Tibial nerve (tissue), 4 donors: Measurements from ENCODE around the gene GAK. TPM values are rescaled to one million over a fixed set of nuclear protein-coding genes. Genes with fewer than 3 reads are reported as not detected.

Experiments used
- DNase-seq, 2 donors: peaks; one replicate each; pipeline ENCODE4 v3.0.0-alpha.2; 2019; ENCODE audit warnings: low spot score in 2 of 2
- H3K27ac ChIP-seq, 4 donors: fragments of 200-600 bp; sonication (generic) in 3 of 4; one replicate each; pipeline ENCODE4 v1.5.1; 2017 to 2019; ENCODE audit warnings: mild to moderate bottlenecking in 1 of 4
- H3K27me3 ChIP-seq, 2 donors: fragments of 200-600 bp; sonication (generic) in 1 of 2; one replicate each; pipeline versions ENCODE4 v1.5.1 to v1.6.0; 2017 to 2019
- H3K36me3 ChIP-seq, 3 donors: fragments of 200-600 bp; sonication (generic); one replicate each; pipeline ENCODE4 v1.5.1; 2018 to 2019
- H3K4me1 ChIP-seq, 4 donors: fragments of 200-600 bp; sonication (generic) in 3 of 4; one replicate each; pipeline ENCODE4 v1.5.1; 2017 to 2019
- H3K4me3 ChIP-seq, 4 donors: fragments of 200-600 bp; sonication (generic) in 3 of 4; one replicate each; pipeline ENCODE4 v1.5.1; 2017 to 2019; ENCODE audit warnings: mild to moderate bottlenecking in 1 of 4, moderate library complexity in 1 of 4
- H3K9me3 ChIP-seq, 4 donors: fragments of 200-600 bp; sonication (generic) in 3 of 4; one replicate each; pipeline ENCODE4 v1.5.1; 2017 to 2019
- EP300 ChIP-seq, 2 donors: sonication (generic); formaldehyde crosslinking; IDR thresholded peaks; one replicate each; pipeline ENCODE4 v1.6.1; 2017; ENCODE audit warnings: antibody characterized with exemption in 2 of 2, mild to moderate bottlenecking in 1 of 2
- POLR2A ChIP-seq, 2 donors: fragments of 450-650 bp; IDR thresholded peaks; one replicate each; pipeline ENCODE4 v1.6.1; 2017; ENCODE audit warnings: antibody characterized with exemption in 2 of 2, mild to moderate bottlenecking in 2 of 2, moderate library complexity in 2 of 2
- WGBS, 2 donors: methylation state at CpG; one replicate each; pipeline ENCODE4 v1.1.5; 2018; 5-methylcytosine and 5-hydroxymethylcytosine counted together
- total RNA-seq, 4 donors: library from RNA; depleted of rRNA; stranded (reverse); fragments of >200 nt; gene quantifications; one replicate each; pipeline ENCODE4 v1.1.0, GENCODE V29; 2016
- TF ChIP-seq, protein P1 (sequence below), 5 experiments: fragments of 200-600 bp in 3 of 5; fragments of 450-650 bp in 2 of 5; sonication (generic) in 3 of 5; IDR thresholded peaks; one replicate each; pipeline ENCODE4 v1.5.1; 2016 to 2019; ENCODE audit warnings: antibody characterized with exemption in 5 of 5, mild to moderate bottlenecking in 3 of 5, moderate library complexity in 2 of 5

GAK gene
- total RNA-seq, 4 donors from 2014 or later = 92.3 to 177 (median 127) TPM

DNA sequence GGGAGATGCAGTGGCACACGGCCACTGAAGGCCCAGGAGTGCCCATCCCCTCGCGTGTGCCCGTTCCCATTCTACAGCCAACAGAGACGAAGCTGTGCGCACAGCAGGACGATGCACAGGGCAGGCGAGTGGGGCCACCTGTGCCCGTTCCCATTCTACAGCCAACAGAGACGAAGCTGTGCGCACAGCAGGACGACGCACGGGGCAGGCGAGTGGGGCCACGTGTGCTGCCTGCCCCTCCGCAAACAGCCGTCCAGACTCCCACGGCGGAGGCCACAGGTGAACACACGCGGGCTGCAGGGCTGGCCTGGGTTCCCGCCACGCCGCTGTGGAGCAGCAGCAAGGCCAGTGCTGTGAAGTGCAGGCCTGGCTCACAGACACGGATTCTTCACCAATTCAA lies 32.0 kb downstream of the GAK start:
- H3K4me1 ChIP-seq = no peaks in the 10 kb centered on the region
- no peak overlapping the region for H3K27ac ChIP-seq
- no peak for DNase-seq
- H3K4me3 ChIP-seq = no peak overlapping the region
- H3K27me3 ChIP-seq = no peaks in the 10 kb centered on the region
- 93% methylated on average over 26 of the region's 26 CpGs for WGBS, 2 donors
- H3K36me3 ChIP-seq = peaks cover 0 to 94% (median 8%) of the 10 kb centered on the region in 3 donors
- no peak for TF ChIP-seq POLR2A (IDR thresholded peaks at IDR 0.05)
- TF ChIP-seq EP300 (IDR thresholded peaks at IDR 0.05) = no peak
- TF ChIP-seq, protein P1, sequence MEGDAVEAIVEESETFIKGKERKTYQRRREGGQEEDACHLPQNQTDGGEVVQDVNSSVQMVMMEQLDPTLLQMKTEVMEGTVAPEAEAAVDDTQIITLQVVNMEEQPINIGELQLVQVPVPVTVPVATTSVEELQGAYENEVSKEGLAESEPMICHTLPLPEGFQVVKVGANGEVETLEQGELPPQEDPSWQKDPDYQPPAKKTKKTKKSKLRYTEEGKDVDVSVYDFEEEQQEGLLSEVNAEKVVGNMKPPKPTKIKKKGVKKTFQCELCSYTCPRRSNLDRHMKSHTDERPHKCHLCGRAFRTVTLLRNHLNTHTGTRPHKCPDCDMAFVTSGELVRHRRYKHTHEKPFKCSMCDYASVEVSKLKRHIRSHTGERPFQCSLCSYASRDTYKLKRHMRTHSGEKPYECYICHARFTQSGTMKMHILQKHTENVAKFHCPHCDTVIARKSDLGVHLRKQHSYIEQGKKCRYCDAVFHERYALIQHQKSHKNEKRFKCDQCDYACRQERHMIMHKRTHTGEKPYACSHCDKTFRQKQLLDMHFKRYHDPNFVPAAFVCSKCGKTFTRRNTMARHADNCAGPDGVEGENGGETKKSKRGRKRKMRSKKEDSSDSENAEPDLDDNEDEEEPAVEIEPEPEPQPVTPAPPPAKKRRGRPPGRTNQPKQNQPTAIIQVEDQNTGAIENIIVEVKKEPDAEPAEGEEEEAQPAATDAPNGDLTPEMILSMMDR (IDR thresholded peaks at IDR 0.05) = no peak
- H3K9me3 ChIP-seq = no peaks in the 10 kb centered on the region

DNA sequence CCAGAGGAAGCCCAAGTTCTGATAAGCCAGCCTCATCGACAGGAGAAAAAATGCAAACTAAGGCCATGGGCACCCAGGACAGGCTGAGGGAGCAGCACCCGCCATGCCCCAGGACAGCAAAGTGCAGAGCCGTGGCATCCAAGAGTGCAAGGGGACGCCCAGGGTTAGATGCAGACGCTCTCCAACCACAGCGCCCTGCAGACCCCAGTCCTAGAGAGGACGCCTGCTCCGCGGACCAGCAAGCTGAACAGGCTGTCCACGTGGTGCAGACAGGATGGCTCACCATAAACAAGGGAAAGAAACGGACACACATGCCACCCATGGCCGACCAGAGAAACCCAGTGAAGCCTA lies 32.6 kb downstream of the GAK start:
- DNase-seq = no peak
- Histone ChIP-seq H3K27me3 (no peaks in the 10 kb centered on the region), H3K4me1 (no peaks in the 10 kb centered on the region), H3K27ac (no peak overlapping the region), H3K4me3 (no peak overlapping the region), H3K36me3 (peaks cover 0 to 95% (median 8%) of the 10 kb centered on the region in 3 donors), H3K9me3 (no peaks in the 10 kb centered on the region)
- 93% methylated on average over 12 of the region's 12 CpGs for WGBS, 2 donors
- no peak for TF ChIP-seq EP300 (IDR thresholded peaks at IDR 0.05)
- TF ChIP-seq POLR2A (IDR thresholded peaks at IDR 0.05) = no peak
- TF ChIP-seq, protein P1 (IDR thresholded peaks at IDR 0.05) = no peak

DNA sequence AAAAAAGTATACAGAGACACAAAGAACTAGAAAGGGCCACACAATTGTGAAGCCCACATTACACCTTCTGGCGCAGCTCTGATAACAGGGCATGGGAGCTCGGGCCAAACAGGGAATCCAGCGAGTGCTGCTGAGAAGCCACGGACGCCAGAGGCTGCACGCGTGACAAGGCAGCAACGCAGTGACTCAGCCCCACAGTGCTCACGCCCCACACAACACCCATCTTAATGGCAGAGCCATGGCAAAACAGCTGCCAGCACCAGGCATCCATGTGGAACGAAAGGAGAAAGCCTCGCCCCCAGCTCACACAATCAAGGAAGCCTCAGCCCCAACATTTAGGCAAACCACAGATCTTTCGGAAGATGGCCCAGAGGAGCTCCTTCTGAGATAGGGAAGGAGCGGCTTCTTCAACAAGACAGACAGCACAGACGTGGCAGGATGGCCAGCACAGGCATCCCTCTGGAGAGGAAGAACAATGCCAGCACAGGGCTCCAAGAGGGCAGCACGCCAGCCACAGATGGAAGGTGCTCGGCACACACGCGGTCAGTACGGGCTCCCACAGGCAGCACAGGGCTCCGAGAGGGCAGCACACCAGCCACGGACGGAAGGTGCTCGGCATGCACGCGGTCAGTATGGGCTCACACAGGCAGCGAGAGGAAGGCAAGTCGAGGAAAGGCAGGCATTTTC lies 33.1 kb downstream of the GAK start:
- TF ChIP-seq, protein P1 (IDR thresholded peaks at IDR 0.05) = no peak
- TF ChIP-seq EP300 (IDR thresholded peaks at IDR 0.05) (no peak), POLR2A (IDR thresholded peaks at IDR 0.05) (no peak)
- Histone ChIP-seq H3K4me3 (no peak overlapping the region), H3K36me3 (peaks cover 0 to 95% (median 8%) of the 10 kb centered on the region in 3 donors), H3K27me3 (no peaks in the 10 kb centered on the region), H3K27ac (no peak overlapping the region), H3K9me3 (no peaks in the 10 kb centered on the region), H3K4me1 (no peaks in the 10 kb centered on the region)
- no peak for DNase-seq
- 88 to 91% methylated on average over 27 of the region's 27 CpGs for WGBS, 2 donors

DNA sequence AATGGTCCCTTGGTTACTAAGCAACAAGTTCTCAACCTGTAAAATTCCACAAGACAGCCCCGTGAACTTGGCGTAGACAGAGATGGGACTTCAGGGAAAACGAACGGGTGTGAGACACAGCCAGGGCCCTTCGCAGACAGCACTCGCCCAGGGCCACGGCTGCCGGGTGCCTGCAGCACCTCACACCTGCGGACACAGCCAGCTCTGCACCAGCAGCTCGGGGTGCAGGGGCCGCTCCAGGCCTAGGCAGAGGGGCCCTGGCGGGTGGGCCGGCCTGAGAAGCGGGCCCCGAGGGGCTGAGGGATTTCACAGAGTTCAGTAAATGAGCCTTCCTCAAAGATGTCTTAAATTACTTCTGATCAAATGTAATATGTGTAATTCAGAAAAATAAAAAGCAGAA lies 34.0 kb downstream of the GAK start:
- Histone ChIP-seq H3K4me3 (no peak overlapping the region), H3K27me3 (no peaks in the 10 kb centered on the region), H3K27ac (no peak overlapping the region), H3K36me3 (peaks cover 0 to 95% (median 9%) of the 10 kb centered on the region in 3 donors), H3K9me3 (no peaks in the 10 kb centered on the region), H3K4me1 (no peaks in the 10 kb centered on the region)
- DNase-seq = no peak
- TF ChIP-seq, protein P1 (IDR thresholded peaks at IDR 0.05) = no peak
- TF ChIP-seq EP300 (IDR thresholded peaks at IDR 0.05) (no peak), POLR2A (IDR thresholded peaks at IDR 0.05) (no peak)
- WGBS, 2 donors = 87 to 93% methylated on average over 14 to 15 of the region's 15 CpGs

DNA sequence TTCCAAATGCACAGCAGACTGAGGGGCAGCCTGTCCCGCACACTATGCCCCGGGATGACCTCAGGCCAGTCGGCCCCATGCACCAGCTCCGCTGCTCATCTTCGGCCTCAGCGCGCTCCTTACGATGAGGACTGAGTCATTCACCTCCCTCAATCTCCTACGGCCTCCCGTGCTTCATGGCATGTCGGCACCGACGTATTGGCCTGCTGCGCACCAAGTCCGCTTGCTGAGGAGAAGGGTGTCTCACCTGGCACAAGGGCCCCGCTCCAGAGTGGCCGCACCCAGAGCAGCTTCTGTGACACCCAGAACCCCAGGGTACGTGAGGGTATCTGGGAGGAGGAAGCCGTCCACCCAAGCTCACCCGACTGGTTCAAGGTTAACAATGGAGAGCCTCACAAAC lies 35.5 kb downstream of the GAK start:
- Histone ChIP-seq H3K27me3 (no peaks in the 10 kb centered on the region), H3K9me3 (no peaks in the 10 kb centered on the region), H3K4me3 (no peak overlapping the region), H3K4me1 (no peaks in the 10 kb centered on the region), H3K36me3 (peaks cover 0 to 100% (median 18%) of the 10 kb centered on the region in 3 donors), H3K27ac (no peak overlapping the region)
- TF ChIP-seq, protein P1 (IDR thresholded peaks at IDR 0.05) = no peak
- TF ChIP-seq POLR2A (IDR thresholded peaks at IDR 0.05) = no peak
- TF ChIP-seq EP300 (IDR thresholded peaks at IDR 0.05) = no peak
- no peak for DNase-seq
- WGBS, 2 donors = 93% methylated on average over 20 of the region's 20 CpGs
